ENCODE measurements around the gene THSD7A.
A peak's percentile ranks its signal among the peaks of the same experiment; 100 is the strongest.

Gene THSD7A

DNA sequence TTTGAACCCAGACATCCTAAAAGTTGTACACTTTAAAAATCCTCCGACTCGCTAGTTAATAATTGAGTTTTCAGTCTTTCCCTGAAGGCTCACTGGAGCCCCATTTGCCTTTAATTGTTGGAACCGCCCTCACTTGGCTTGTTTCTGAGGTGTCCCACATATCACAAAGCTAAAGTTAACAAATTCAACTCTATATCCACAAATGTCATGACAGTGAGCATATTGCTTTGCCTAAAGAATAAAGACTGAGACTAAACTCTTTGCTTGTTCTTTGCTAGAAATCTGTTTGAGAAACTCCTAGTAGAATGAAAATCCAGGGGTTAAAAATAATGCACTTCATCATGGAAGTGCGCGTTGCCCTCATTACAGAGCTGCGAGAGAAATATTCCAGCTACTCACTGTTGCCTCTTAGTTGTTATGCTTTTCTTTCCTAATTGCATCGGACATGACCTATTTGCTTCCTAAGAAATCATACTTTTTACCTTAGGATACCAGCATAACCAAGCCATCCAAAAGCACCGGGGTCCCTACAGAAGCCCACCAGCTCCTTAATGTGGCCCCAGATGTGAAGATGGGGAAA, 752 bp downstream of the THSD7A start:
- H3K36me3 Mint-ChIP-seq (ENCODE audit: low read depth), result no peaks in the 10 kb centered on the region
- H3K27me3 Mint-ChIP-seq (ENCODE audit: low read depth), result peaks cover 44% of the 10 kb centered on the region
- no peak for DNase-seq (ENCODE audit: low spot score)
- no peak overlapping the region for H3K27ac Mint-ChIP-seq
- H3K9me3 Mint-ChIP-seq, result no peaks in the 10 kb centered on the region
- H3K4me3 Mint-ChIP-seq, result peak overlapping the region; percentile 39
- peaks cover 3% of the 10 kb centered on the region for H3K4me1 Mint-ChIP-seq (ENCODE audit: low read depth)

- H3K9me3 Mint-ChIP-seq, result no peaks in the 10 kb centered on the region
- peaks cover 44% of the 10 kb centered on the region for H3K27me3 Mint-ChIP-seq (ENCODE audit: low read depth)
- H3K27ac Mint-ChIP-seq, result no peak overlapping the region
- no peak for DNase-seq (ENCODE audit: low spot score)
- H3K4me1 Mint-ChIP-seq (ENCODE audit: low read depth), result peaks cover 3% of the 10 kb centered on the region
- peak overlapping the region; percentile 39 for H3K4me3 Mint-ChIP-seq
- H3K36me3 Mint-ChIP-seq (ENCODE audit: low read depth), result no peaks in the 10 kb centered on the region
Measured at GRCh38 chr7:11830582-11831155, 1.3 kb downstream of the THSD7A start.

- no peaks in the 10 kb centered on the region for H3K9me3 Mint-ChIP-seq
- peaks cover 3% of the 10 kb centered on the region for H3K4me1 Mint-ChIP-seq (ENCODE audit: low read depth)
- no peak for DNase-seq (ENCODE audit: low spot score)
- H3K27me3 Mint-ChIP-seq (ENCODE audit: low read depth), result peaks cover 44% of the 10 kb centered on the region
- H3K4me3 Mint-ChIP-seq, result no peak overlapping the region
- no peak overlapping the region for H3K27ac Mint-ChIP-seq
- H3K36me3 Mint-ChIP-seq (ENCODE audit: low read depth), result no peaks in the 10 kb centered on the region
Measured at GRCh38 chr7:11829954-11830353, 2.0 kb downstream of the THSD7A start.

DNA sequence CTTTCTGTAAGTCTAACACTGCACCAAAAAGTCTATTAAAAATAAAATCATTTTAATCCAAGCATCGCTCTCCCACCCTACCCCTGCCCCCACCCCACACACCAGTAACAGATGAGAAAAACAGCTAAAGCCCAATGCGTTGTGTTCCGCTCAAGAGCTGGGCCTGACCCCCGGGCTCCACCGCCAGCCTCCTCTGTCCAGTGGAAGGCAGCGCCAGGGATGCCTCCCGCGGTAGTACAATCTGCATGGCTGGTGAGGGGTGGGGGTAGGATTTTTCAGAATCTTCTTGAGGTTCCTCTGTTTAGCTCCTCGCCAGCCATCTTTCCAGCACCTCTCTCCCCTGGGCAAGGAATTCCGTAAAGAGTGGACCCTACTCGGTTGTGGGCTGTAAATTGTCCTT, 12.1 kb downstream of the THSD7A start:
- Mint-ChIP-seq H3K4me3 (no peak overlapping the region), H3K27me3 (ENCODE audit: low read depth) (no peaks in the 10 kb centered on the region), H3K36me3 (ENCODE audit: low read depth) (no peaks in the 10 kb centered on the region), H3K27ac (no peak overlapping the region), H3K9me3 (no peaks in the 10 kb centered on the region), H3K4me1 (ENCODE audit: low read depth) (no peaks in the 10 kb centered on the region)
- no peak for DNase-seq (ENCODE audit: low spot score)

DNA sequence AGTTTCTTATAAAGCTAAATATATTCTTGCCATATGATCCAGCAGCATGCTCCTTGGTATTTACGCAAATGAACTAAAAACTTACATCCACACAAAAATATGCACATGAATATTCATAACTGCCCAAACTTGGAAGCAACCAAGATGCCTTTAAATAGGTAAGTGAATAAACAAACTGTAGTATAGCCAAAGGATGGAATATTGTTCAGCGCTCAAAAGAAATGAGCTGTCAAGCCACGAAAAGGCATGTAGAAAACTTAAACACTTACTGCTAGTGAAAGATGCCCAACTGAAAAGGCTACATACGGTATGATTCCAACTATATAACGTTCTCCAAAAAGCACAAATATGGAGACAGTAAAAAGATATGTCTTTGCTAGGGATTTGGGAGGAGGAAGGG, 12.7 kb downstream of the THSD7A start:
- Mint-ChIP-seq H3K27me3 (ENCODE audit: low read depth) (no peaks in the 10 kb centered on the region), H3K36me3 (ENCODE audit: low read depth) (no peaks in the 10 kb centered on the region), H3K9me3 (no peaks in the 10 kb centered on the region), H3K27ac (no peak overlapping the region), H3K4me1 (ENCODE audit: low read depth) (no peaks in the 10 kb centered on the region), H3K4me3 (no peak overlapping the region)
- DNase-seq (ENCODE audit: low spot score), result no peak

DNA sequence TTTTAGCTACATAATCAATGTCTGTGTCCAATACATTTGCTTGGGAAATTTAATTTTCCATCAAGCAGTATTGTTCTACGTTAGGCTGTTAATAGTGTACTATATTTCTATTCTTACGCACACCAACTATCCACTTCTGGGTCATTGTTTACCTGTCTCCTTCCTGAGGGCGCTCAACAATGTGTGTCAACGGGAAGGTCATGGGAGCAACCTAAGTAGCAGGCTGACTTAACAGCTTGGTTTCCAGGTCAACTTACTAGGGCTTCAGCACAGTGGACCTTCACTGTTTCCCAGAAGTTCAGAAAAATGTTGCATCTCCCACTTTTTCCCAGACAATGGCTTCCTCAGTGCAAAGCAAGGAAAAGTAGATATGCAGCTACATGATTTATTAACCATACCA, 13.7 kb downstream of the THSD7A start:
- Mint-ChIP-seq H3K36me3 (ENCODE audit: low read depth) (no peaks in the 10 kb centered on the region), H3K9me3 (no peaks in the 10 kb centered on the region), H3K4me3 (no peak overlapping the region), H3K27me3 (ENCODE audit: low read depth) (no peaks in the 10 kb centered on the region), H3K27ac (no peak overlapping the region), H3K4me1 (ENCODE audit: low read depth) (no peaks in the 10 kb centered on the region)
- DNase-seq (ENCODE audit: low spot score), result no peak

DNA sequence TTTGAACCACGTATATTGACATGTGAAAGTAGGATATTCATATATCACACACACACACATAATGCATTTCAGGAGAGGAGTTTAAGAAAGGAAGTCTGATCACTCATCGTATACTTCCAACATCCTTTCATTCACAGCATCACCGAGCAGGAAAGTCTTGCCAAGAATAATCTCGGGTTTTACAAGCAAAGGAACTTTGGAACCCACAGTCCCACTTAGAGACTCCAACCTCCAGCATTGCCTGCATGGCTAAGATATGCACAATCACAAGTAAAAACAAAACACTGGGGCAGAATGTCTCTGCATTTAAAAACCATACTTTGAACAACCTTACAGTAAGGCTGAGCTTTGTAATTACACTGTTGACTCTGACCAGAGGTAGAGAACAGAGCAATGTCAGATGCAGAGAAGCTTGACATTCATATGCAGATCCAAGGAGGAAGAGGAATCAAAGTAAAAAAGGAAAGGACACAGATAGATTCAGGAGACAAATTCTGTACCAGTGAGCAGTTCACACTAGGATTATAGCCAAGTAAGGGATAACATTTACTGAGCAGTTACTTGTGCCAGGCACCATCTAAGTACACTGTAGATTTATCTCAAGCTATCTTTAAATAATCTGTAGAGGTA, 14.8 kb downstream of the THSD7A start:
- DNase-seq (ENCODE audit: low spot score), result no peak
- H3K9me3 Mint-ChIP-seq, result no peaks in the 10 kb centered on the region

DNA sequence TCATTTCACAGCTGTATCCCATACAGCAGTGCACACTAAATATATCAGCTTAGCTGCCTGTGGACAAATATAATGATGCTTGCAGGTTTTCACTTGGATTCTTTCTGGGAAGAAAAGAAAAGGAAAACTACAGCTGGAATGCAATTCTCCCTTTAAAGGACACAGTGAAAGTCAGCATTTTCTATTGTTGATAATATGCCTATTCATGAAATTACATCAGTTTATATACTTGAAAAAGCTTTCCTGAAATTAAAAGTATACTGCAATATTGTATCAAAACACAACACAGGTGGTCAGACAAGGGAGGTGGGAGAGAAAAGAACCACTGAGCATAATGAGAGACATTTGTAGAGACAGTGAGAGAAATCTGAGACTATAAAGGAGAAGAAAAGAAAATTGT, 20.3 kb downstream of the THSD7A start:
- DNase-seq (ENCODE audit: low spot score), result no peak
- Mint-ChIP-seq H3K36me3 (ENCODE audit: low read depth) (no peaks in the 10 kb centered on the region), H3K27ac (no peak overlapping the region), H3K9me3 (no peaks in the 10 kb centered on the region), H3K4me1 (ENCODE audit: low read depth) (no peaks in the 10 kb centered on the region), H3K27me3 (ENCODE audit: low read depth) (no peaks in the 10 kb centered on the region), H3K4me3 (no peak overlapping the region)

More for the DNA sequence above, 14.8 kb downstream of the THSD7A start:
- H3K4me1 Mint-ChIP-seq (ENCODE audit: low read depth), result no peaks in the 10 kb centered on the region
- H3K27me3 Mint-ChIP-seq (ENCODE audit: low read depth), result no peaks in the 10 kb centered on the region
- no peak overlapping the region for H3K4me3 Mint-ChIP-seq
- no peaks in the 10 kb centered on the region for H3K36me3 Mint-ChIP-seq (ENCODE audit: low read depth)
- H3K27ac Mint-ChIP-seq, result no peak overlapping the region

GRCh38 chr7:11810043-11810625, 21.9 kb downstream of the THSD7A start:
- no peak for DNase-seq (ENCODE audit: low spot score)
- H3K4me3 Mint-ChIP-seq, result no peak overlapping the region
- H3K36me3 Mint-ChIP-seq (ENCODE audit: low read depth), result no peaks in the 10 kb centered on the region
- no peak overlapping the region for H3K27ac Mint-ChIP-seq
- H3K9me3 Mint-ChIP-seq, result no peaks in the 10 kb centered on the region
- H3K27me3 Mint-ChIP-seq (ENCODE audit: low read depth), result no peaks in the 10 kb centered on the region
- H3K4me1 Mint-ChIP-seq (ENCODE audit: low read depth), result no peaks in the 10 kb centered on the region

DNA sequence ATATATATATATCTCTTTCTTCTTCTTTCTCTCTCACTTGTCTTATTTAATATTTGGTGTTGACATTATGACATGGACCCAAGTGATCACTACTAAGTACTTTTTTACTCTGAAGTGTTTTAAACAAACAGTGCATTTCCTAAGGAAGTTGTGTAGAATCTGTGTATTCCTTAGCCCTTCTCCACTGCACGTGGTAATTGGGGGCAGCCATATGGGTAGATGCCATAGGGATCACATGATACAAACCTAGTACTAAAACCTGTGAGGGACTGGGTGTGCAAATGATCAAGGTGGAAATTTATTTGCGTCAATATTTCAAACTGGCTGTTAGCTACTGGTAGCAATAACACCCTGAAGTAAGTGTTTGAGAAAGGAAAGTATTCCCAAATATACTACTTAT, 25.0 kb downstream of the THSD7A start:
- Mint-ChIP-seq H3K27me3 (ENCODE audit: low read depth) (no peaks in the 10 kb centered on the region), H3K9me3 (no peaks in the 10 kb centered on the region), H3K4me1 (ENCODE audit: low read depth) (no peaks in the 10 kb centered on the region), H3K27ac (no peak overlapping the region), H3K36me3 (ENCODE audit: low read depth) (no peaks in the 10 kb centered on the region), H3K4me3 (no peak overlapping the region)
- no peak for DNase-seq (ENCODE audit: low spot score)

GRCh38 chr7:11804621-11805020, 27.4 kb downstream of the THSD7A start:
- Mint-ChIP-seq H3K36me3 (ENCODE audit: low read depth) (no peaks in the 10 kb centered on the region), H3K9me3 (no peaks in the 10 kb centered on the region), H3K4me1 (ENCODE audit: low read depth) (no peaks in the 10 kb centered on the region), H3K27me3 (ENCODE audit: low read depth) (no peaks in the 10 kb centered on the region), H3K27ac (no peak overlapping the region), H3K4me3 (no peak overlapping the region)
- no peak for DNase-seq (ENCODE audit: low spot score)

- Mint-ChIP-seq H3K4me3 (no peak overlapping the region), H3K9me3 (no peaks in the 10 kb centered on the region), H3K36me3 (ENCODE audit: low read depth) (no peaks in the 10 kb centered on the region), H3K4me1 (ENCODE audit: low read depth) (no peaks in the 10 kb centered on the region), H3K27ac (no peak overlapping the region), H3K27me3 (ENCODE audit: low read depth) (no peaks in the 10 kb centered on the region)
- DNase-seq (ENCODE audit: low spot score), result no peak
Measured at GRCh38 chr7:11795231-11795630, 36.8 kb downstream of the THSD7A start.

DNA sequence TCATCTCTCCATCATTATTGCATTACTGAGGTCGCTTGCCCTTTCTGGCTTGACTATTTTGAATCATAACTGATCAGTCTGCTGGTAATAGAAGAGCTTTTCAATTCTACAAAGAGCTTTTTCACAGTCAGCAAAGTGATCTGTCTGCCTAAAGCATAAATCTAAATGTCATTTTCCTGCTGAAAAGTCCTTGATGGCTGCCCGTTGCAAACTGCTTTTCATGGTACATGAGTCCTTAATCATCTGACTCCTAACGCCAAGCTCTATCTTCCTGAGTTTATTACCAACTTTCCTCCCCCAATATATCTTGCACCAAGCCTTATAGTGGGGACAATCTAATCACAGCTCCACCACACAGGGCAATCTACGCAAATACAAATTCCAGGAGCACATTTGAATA, 39.8 kb downstream of the THSD7A start:
- H3K36me3 Mint-ChIP-seq (ENCODE audit: low read depth), result no peaks in the 10 kb centered on the region
- no peaks in the 10 kb centered on the region for H3K4me1 Mint-ChIP-seq (ENCODE audit: low read depth)
- H3K27ac Mint-ChIP-seq, result no peak overlapping the region
- H3K9me3 Mint-ChIP-seq, result no peaks in the 10 kb centered on the region
- H3K27me3 Mint-ChIP-seq (ENCODE audit: low read depth), result no peaks in the 10 kb centered on the region
- no peak overlapping the region for H3K4me3 Mint-ChIP-seq
- DNase-seq (ENCODE audit: low spot score), result no peak

- H3K36me3 Mint-ChIP-seq (ENCODE audit: low read depth), result no peaks in the 10 kb centered on the region
- H3K4me3 Mint-ChIP-seq, result no peak overlapping the region
- DNase-seq (ENCODE audit: low spot score), result no peak
- no peaks in the 10 kb centered on the region for H3K4me1 Mint-ChIP-seq (ENCODE audit: low read depth)
- no peaks in the 10 kb centered on the region for H3K9me3 Mint-ChIP-seq
- H3K27me3 Mint-ChIP-seq (ENCODE audit: low read depth), result no peaks in the 10 kb centered on the region
- H3K27ac Mint-ChIP-seq, result no peak overlapping the region
Measured at GRCh38 chr7:11788568-11788967, 43.4 kb downstream of the THSD7A start.
